ENCODE measurements around the gene VWDE. TPM values are rescaled to one million over a fixed set of nuclear protein-coding genes. Genes with fewer than 3 reads are reported as not detected.

VWDE gene
- polyA plus RNA-seq, 1 donor, result 1.6 TPM

DNA sequence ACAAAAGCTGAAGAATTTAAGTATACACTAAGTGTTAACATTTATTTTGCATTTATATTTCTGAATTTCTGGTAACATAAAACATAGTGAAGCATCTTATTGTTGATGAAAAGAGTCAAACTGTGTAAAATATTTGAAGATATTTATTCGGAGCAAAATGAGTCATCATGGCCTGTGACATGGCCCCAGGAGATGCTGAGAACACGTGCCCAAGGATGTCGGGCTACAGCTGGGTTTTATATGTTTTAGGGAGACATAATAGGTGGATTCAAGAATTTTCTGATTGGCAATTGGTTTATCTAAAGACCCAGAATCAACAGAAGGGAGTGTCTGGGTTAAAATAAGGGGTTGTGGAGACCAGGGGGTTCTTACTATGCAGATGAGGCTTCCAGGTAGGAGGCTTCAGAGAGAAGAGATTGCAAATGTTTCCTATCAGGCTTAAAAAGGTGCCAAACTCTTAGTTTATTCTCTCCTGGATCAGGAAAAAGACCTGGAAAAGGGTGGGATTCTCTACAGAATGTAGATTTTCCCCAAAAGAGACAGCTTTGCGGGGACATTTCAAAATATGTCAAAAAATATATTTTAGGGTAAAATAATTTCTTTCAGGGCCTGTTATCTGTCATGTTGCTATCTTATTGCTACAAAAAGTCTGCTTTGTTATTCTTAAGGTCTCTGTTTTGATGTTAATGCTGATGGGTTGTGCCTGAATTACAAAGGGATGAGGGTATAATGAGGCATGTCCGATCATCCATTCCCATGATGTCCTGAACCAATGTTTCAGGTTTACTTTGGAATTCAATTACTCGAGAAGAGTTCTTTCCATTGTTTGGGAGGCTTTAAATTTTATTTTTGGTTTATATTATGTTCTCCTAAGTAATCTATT lies 74.5 kb downstream of the VWDE start:
- no peak for DNase-seq (ENCODE audit: low read depth)

DNA sequence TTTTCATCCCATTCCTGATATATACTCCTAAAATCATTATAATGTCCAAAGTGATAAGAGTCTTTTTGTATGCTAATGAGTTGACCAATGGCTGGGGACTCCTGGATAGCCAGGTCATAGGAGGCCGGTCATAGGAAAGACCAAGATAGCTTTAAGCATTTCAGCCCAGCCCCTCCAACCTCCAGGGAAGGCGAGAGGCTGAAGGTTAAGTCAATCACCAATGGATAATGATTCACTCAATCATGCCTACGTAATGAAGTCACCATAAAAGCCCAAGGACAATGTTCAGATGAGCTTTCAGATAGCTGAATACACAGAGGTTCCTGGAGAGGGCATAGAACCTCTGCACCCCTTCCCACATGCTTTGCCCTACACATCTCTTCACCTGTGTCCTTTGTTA lies 75.7 kb downstream of the VWDE start:
- DNase-seq (ENCODE audit: low read depth), result no peak

DNA sequence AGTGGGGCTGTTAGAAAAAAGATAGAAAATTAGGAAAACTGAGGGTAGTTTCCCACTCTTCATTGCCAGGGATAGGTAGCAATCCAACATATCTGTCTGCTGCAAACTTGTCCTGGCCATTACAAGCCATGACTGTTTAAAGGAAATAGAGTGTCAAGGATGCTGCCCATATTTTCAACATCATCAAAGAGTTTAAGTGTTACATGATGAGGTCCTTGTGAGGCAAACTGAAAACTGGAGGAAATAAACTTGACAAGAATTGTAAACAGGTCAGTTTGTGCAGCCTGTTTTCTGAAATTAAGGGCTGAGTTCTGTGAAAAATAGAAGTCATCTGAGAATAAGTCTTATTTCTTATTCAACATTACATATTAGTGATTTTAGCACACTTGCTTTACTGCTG lies 78.0 kb downstream of the VWDE start:
- no peak for DNase-seq (ENCODE audit: low read depth)

DNA sequence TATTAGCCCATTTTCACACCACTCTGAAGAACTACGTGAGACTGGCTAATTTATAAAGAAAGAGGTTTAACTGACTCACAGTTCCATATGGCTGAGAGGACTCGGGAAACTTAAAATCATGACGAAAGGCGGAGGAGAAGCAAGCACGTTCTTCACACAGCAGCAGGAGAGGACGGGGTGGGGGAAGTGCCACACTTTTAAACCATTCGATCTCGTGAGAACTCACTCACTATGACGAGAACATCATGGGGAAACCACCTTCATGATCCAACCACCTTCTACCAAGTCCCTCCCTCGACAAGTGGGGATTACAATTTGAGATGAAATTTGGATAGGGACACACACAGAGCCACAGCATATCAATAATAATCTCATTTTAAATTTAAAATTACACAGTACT lies 80.2 kb downstream of the VWDE start:
- no peak for DNase-seq (ENCODE audit: low read depth)

DNA sequence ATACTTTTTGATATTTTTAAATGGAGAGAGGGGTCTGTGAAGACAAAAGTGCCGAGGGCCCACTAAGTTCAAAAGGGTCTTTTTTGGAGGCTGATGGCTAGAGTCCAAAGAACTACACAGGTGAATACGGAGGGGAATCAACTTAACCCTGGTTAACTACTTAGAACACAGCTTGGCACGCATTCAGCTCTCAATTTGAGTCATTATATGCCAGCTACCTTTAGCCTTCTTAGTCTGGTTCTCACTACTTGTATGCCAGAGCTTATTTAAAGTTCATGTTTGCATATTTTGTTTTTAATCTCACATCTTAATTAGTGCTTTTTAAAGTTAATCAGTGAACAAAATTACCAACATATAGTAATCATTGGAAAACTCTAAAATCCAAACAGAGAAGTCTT lies 80.8 kb downstream of the VWDE start:
- no peak for DNase-seq (ENCODE audit: low read depth)

DNA sequence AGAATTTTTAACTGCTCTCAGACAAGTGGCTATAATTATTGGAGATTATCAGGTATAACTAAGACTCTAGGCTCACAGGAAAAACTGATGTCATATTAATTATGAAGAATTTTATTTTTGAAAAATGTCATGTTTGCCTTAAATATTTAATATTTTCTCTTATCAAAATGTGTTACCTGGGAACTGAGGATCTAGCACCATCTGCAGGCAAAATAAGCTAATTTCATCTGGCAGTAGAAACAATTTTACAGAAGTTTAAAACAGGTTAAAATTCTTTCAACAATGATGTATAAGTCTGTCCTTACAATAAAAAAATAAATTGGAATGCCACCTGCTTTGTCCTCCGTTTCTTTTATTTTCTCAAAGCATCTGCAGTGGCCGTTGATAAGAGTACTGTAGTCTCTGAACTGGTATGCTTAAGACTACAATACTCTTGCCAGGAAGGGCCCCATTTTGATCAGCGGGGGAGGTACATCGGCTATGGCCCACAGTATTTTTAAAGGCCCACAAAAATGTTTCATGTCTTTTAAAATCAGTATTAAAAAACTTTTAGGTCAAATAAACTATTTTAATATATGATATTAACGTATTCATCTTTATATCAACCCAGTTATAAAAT lies 81.3 kb downstream of the VWDE start:
- no peak for DNase-seq (ENCODE audit: low read depth)

DNA sequence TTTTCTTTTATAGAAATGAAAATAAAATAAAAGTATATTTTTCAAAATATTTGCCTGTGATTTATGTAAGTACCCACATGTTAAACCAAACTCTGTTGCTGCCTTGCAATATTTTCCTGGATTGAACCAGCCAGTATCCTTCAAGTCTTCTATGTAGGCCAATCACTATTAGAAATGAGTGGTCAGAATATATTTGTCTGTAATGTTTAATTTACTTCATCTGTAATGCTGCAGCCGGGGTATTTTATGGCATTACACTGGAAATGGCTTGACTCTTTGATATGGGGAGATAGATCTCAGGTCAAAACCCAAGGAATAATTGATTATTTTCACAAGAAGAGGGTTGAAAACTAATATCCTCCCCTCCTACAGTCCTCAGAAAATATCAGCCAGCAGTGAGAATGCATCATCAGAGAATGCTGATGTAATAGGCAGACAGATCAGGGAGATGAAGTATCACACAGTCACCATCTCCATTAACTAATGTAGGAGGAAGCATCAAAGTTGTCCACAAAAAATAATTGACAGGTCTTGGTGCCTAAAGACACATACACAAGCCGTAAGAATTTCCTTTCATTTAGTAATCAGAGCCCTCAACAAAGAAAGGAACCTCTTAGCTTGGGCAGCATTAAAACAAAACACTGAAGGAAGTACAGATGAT lies 82.5 kb downstream of the VWDE start:
- DNase-seq (ENCODE audit: low read depth), result no peak

DNA sequence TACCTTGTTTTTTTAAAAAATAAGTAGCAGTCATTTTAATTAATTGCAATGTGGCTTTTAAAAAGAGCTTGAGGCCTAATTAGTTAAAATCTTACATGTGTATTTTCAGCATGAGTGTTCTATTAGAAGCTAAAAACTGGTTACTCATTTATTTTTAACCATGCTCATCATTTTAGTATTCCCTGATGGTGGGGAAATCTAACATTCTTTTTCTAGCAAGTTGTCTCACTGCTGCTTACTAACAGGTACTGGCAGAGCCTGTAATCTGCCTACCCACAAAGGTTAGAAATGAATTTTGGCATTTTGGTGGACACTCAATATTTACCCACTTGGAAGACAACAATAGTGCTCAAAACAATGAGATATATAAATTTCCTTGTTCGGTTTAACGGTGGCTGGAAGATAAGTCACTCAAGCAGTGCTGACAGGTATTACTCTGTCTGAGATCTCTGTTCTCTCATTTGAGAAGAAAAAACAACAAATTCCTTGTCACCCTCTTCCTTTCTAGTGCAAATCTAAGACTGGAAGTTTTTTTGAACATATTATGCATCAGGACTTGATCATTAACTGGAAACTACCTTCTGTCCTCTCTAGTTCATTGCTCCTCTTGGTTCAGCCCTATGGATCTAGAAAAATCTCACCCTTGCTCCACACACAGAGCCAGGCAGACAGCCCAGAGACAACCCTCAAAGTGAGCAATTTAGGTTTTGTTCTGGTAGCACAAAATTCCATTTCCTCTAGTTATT lies 83.3 kb downstream of the VWDE start:
- DNase-seq (ENCODE audit: low read depth), result no peak

DNA sequence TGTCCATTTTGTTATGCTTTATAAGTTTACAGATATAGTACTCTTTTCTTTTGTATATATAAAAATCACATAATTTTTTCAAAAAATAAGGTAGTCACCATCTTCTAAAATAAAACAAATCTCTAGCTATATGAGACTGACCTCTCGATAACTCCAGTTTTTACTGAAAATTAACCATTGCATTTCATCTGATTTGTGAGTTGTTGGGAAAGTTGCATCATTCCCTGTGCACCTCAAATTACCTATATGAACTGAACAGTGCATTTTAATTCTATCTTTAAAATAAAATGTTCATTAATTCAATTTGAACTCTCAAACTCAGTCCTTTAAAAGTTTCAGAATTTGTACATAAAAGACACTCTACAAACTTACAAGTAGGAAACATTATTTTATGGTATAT lies 86.0 kb downstream of the VWDE start:
- DNase-seq (ENCODE audit: low read depth), result no peak

DNA sequence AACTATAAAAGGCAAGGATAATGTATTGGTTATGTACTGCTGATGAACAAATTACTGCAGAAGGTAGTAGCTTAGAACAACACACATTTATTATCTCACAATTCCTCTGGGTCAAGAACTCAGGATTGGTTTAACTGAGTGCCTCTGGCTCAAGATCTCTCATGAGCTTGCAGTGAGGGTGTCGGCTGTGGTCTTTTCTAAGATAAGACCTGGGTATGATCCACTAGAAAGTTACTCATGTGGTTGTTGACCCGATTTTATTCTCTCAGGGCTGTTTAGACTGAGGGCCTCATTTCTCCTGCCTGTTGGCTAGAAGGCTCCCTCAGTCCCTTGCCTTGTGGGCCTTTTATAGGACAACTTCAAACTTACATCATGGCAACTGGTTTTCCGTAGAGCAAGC lies 86.7 kb downstream of the VWDE start:
- no peak for DNase-seq (ENCODE audit: low read depth)

DNA sequence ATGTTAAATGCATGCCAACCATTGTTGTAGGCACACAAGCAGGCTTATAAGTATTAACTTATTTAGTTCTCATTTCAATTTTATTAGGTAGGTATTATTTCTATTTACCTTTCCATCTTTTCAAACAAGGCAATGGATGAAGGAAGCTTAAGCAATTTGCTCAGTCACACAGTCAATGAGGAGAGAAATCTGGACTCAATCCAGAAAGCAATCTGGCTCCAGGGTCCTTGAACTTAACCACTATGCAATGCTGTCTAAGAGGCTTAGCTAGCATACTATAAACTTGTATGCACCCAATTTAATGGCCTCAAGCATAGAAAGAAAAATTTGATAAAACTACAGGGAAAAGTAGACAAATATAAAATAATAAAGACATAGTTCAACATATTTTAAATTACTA lies 88.6 kb downstream of the VWDE start:
- DNase-seq (ENCODE audit: low read depth), result no peak

DNA sequence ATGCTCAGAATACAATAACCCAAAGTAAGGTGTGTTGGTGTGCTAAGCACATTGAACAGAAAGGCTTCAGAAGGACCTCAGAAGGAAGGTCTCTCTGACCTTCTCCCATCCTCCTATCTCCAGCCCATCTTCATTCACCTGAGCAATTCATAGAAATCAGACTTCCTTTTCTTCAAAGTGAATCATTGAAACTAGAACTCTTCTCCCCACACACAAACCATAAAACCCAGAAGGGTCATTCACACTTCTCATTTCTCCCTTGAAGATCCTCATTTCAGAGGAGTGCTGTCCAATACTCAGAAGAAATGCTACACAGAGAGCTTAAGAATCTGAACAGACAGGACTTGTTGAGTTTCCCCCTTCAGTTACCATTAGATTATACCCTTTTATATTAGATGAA lies 89.5 kb downstream of the VWDE start:
- no peak for DNase-seq (ENCODE audit: low read depth)

DNA sequence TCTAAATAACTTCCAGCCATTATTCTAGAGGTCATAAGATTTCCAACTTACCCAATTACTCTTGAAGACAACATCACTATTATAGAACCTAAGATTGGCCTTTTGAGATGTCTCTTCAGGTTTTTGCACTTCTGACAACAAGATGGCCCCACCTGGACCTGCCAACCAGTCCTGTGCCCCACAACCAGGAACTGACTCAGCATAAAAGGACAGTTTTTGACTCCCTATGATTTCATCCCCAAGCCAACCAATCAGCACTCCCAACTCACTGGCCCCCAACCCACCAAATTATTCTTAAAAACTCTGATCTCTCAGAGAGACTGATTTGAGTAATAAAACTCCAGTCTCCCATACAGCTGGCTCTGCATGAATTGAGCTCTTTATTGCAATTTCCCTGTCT lies 98.2 kb downstream of the VWDE start:
- no peak for DNase-seq (ENCODE audit: low read depth)

DNA sequence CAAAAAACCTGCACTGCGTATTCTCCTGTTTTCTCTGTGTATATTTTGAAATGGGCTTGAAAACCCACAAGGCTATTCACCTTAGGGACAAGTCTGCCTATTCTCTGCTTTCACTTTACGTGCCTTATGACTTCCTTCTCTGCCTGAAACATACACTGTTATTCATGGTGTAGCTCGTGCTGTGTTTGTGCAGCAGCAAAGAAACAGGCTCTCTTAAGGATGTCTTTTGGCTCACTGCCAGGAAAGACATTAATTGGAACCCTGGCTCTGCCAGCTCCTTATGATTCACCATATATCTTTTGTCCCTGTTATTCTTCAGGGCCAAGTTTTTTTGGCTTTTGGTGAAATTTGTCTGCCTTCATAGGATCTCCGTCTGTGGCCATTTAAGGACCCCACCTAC lies 100.2 kb downstream of the VWDE start:
- DNase-seq (ENCODE audit: low read depth), result no peak

DNA sequence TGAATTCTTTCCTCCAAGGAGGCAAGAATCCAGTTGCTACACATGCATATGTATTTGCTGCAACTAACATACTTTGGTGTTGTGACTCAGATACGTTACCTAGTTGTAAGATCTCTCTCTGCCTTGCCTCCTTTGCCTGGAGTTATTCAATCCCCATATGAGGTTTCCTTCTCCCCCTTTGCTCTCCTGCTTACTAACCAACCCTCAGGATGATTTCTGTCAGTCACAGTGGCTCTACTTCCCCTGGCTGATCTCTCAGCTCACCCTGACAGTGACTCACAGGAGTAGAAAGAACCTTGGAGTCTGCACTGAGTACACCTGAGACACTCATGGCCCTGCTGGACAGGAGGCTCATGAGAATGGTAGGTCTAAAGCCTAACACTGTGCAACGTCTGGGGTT lies 100.6 kb downstream of the VWDE start:
- no peak for DNase-seq (ENCODE audit: low read depth)

DNA sequence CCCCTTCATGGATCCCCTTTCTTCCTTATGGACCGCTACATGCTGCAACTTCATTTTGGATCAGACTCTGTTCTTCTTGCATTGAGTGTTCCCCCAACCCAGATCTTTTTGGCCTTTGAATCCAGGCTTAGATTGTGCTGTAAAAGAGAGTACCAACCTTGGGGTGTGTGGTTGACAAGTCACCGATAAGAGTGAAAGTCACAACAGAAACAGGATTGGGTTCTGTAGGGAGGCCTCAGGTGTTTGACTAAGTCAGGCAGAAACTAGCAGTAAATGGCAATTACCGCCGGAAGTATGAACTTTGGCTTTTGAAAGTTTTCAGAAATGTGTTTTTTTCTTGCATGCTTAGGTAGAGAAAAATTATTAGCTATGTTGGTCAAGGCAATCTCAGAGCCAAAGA lies 103.2 kb downstream of the VWDE start:
- DNase-seq (ENCODE audit: low read depth), result no peak

DNA sequence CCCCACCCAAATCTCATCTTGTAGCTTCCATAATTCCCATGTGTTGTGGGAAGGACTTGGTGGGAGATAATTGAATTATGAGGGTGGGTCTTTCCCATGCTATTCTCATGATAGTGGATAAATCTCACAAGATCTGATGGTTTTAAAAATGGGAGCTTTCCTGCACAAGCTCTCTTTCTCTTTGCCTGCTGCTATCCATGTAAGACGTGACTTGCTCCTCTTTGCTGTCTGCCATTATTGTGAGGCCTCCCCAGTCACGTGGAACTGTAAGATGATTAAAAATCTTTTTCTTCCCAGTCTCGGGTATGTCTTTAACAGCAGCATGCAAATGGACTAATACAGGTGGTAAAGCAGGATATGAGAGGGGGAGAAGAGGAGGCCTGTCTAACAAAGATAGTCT lies 104.3 kb downstream of the VWDE start:
- no peak for DNase-seq (ENCODE audit: low read depth)

DNA sequence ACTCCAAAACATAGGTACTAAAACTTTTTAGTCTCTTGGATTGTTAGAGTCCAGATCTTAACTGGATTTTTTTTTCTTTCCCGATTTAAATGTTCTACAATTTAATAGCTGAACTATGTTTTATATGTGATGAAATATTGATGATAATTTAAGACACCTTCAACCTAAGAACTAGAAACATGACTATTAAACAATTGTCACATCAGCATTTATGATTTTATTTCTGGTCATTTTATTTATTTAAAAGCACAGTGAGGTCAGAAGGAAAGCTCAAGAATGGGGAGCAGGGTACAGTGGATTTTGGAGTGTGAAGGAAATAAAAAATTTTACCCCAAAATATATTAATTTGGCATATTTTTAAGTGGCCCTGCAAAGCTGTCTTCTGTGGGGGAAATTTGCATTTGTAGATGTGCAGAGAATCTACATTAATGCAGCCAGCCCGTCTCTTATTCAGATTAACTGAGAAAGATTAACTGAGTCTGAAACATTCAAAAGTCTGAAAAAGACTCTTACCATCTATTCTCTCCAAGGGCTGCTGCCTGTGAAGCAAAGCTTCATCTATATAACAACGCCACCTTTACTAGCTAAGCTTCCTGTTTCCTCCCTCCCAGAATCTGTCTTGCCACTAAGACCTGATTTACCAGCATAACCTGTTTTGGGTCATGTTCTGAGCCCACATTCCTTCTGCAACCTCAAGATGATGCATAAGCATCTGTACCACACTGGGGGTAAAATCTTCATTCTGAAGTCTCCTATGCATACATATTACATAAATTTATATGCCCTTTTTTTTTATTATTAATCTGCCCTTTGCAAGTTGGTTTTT lies 106.2 kb downstream of the VWDE start:
- no peak for DNase-seq (ENCODE audit: low read depth)

DNA sequence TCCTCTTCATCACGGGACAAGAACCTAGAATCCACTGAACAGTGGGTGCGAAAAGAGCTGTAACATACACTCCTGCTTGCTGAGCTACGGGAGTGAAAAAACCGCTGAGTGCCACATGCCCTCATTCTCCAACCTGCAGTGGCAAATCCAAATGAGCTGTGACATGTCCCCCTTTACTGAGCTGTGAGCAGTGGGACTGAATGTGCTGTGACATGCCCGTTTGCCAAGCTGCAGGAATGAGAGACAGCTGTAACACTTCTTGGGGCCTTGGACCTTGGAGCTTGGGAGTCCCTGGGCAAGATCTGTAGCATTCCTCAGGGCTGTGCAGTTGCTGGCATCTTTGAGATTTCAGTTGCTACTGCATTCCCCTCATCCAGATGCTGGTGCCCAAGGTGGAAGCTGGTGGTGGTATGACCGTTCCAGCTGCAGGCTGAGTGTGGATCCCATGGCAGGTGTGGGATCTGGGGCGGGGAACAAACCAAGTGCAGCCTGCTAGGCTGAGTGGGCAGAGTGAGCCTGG lies 107.6 kb downstream of the VWDE start:
- DNase-seq (ENCODE audit: low read depth), result no peak

DNA sequence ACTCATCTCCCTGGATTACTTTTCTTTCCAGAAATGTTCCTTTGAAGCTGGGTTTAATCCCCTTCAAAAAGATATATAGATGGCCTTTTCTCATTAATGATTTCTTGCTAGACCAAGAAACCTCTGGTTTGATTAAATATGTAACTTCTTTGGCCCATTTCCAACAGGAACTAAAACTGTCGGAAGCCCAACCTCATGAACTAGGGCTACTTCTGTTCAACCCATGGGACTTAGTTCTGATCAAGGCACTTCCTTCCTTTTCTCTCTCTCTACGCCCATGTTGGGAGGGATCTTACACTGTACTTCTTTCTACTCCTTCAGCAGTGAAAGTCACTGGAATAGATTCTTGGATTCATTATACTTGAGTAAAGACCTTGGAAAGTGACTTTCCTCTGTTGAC lies 109.0 kb downstream of the VWDE start:
- no peak for DNase-seq (ENCODE audit: low read depth)

DNA sequence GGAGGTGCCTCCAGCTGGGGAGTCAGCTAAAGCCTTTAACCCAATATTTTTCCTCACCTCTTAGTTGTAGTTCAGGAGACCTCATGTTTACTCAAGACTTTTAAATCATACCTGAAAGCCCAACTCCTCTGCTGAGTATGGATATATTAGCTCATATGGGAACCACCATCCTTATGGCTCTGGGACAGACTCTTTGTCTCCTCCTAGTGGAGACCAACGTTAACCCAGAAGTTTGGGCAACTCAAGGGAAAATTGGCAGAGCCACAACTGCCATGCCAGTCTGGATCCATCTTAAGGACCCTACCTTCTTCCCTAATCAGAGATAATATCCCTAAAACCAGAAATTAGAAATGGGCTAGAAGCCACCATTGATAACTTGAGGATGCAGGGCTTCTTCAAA lies 111.8 kb downstream of the VWDE start:
- DNase-seq (ENCODE audit: low read depth), result no peak

Data from forelimb muscle (tissue), 1 donor.